Measurements from ENCODE around the gene SLC12A9.
A peak's percentile ranks its signal among the peaks of the same experiment; 100 is the strongest.

The SLC12A9 gene

GRCh38 chr7:100822236-100823139 lies 30.0 kb upstream of the SLC12A9 start:
- no peaks in the 10 kb centered on the region for H3K9me3 Mint-ChIP-seq (ENCODE audit: low read depth)
- no peaks in the 10 kb centered on the region for H3K36me3 Mint-ChIP-seq
- peaks cover 13% of the 10 kb centered on the region for H3K27me3 Mint-ChIP-seq
- H3K27ac Mint-ChIP-seq: no peak overlapping the region
- peaks cover 13% of the 10 kb centered on the region for H3K4me1 Mint-ChIP-seq (ENCODE audit: low read depth)
- no peak overlapping the region for H3K4me3 Mint-ChIP-seq

- Mint-ChIP-seq H3K9me3 (ENCODE audit: low read depth) (no peaks in the 10 kb centered on the region), H3K4me3 (no peak overlapping the region), H3K27me3 (peaks cover 17% of the 10 kb centered on the region), H3K36me3 (no peaks in the 10 kb centered on the region), H3K4me1 (ENCODE audit: low read depth) (peaks cover 17% of the 10 kb centered on the region), H3K27ac (no peak overlapping the region)
These were observed 29.4 kb upstream of the SLC12A9 start for GRCh38 chr7:100823140-100823525.

- Mint-ChIP-seq H3K4me3 (no peak overlapping the region), H3K4me1 (ENCODE audit: low read depth) (peaks cover 18% of the 10 kb centered on the region), H3K27me3 (peaks cover 18% of the 10 kb centered on the region), H3K9me3 (ENCODE audit: low read depth) (no peaks in the 10 kb centered on the region), H3K36me3 (no peaks in the 10 kb centered on the region), H3K27ac (no peak overlapping the region)
These were observed 29.0 kb upstream of the SLC12A9 start for GRCh38 chr7:100823534-100823933.

- Mint-ChIP-seq H3K9me3 (ENCODE audit: low read depth) (no peaks in the 10 kb centered on the region), H3K4me1 (ENCODE audit: low read depth) (peaks cover 21% of the 10 kb centered on the region), H3K27me3 (peaks cover 18% of the 10 kb centered on the region), H3K36me3 (no peaks in the 10 kb centered on the region), H3K27ac (no peak overlapping the region), H3K4me3 (no peak overlapping the region)
These were observed 27.9 kb upstream of the SLC12A9 start for GRCh38 chr7:100824499-100825214.

GRCh38 chr7:100825215-100825671 lies 27.3 kb upstream of the SLC12A9 start:
- H3K27ac Mint-ChIP-seq: no peak overlapping the region
- peaks cover 21% of the 10 kb centered on the region for H3K4me1 Mint-ChIP-seq (ENCODE audit: low read depth)
- peaks cover 18% of the 10 kb centered on the region for H3K27me3 Mint-ChIP-seq
- no peak overlapping the region for H3K4me3 Mint-ChIP-seq
- H3K36me3 Mint-ChIP-seq: no peaks in the 10 kb centered on the region
- H3K9me3 Mint-ChIP-seq (ENCODE audit: low read depth): no peaks in the 10 kb centered on the region

GRCh38 chr7:100825751-100826513 lies 26.6 kb upstream of the SLC12A9 start:
- H3K4me1 Mint-ChIP-seq (ENCODE audit: low read depth): peaks cover 21% of the 10 kb centered on the region
- no peaks in the 10 kb centered on the region for H3K36me3 Mint-ChIP-seq
- H3K27me3 Mint-ChIP-seq: peaks cover 18% of the 10 kb centered on the region
- H3K27ac Mint-ChIP-seq: no peak overlapping the region
- peak overlapping the region; percentile 85 for H3K4me3 Mint-ChIP-seq
- H3K9me3 Mint-ChIP-seq (ENCODE audit: low read depth): no peaks in the 10 kb centered on the region

- Mint-ChIP-seq H3K9me3 (ENCODE audit: low read depth) (no peaks in the 10 kb centered on the region), H3K27me3 (peaks cover 18% of the 10 kb centered on the region), H3K27ac (no peak overlapping the region)
These were observed 25.8 kb upstream of the SLC12A9 start for GRCh38 chr7:100826514-100827329.

GRCh38 chr7:100827330-100828226 lies 24.9 kb upstream of the SLC12A9 start, which contains the start of gene EPHB4:
TSS of gene EPHB4 (minus strand) at chr7:100827523. CDS start at chr7:100827030, 493 bp downstream.
- Mint-ChIP-seq H3K27ac (no peak within 1 kb of the TSS), H3K4me3 (peak within 1 kb of the TSS; percentile 85)

More at GRCh38 chr7:100826514-100827329, 25.8 kb upstream of the SLC12A9 start:
- Mint-ChIP-seq H3K4me3 (peak overlapping the region; percentile 85), H3K4me1 (ENCODE audit: low read depth) (peaks cover 21% of the 10 kb centered on the region), H3K36me3 (peaks cover 2% of the 10 kb centered on the region)

GRCh38 chr7:100829150-100829716 lies 23.3 kb upstream of the SLC12A9 start:
- peak overlapping the region; percentile 53 for H3K4me3 Mint-ChIP-seq
- H3K27me3 Mint-ChIP-seq: peaks cover 18% of the 10 kb centered on the region
- peaks cover 21% of the 10 kb centered on the region for H3K4me1 Mint-ChIP-seq (ENCODE audit: low read depth)
- H3K9me3 Mint-ChIP-seq (ENCODE audit: low read depth): no peaks in the 10 kb centered on the region
- H3K36me3 Mint-ChIP-seq: peaks cover 2% of the 10 kb centered on the region
- no peak overlapping the region for H3K27ac Mint-ChIP-seq

More at GRCh38 chr7:100827330-100828226, 24.9 kb upstream of the SLC12A9 start, which contains the start of gene EPHB4:
- Mint-ChIP-seq H3K9me3 (ENCODE audit: low read depth) (no peaks in the 10 kb centered on the region), H3K36me3 (peaks cover 2% of the 10 kb centered on the region), H3K27me3 (peaks cover 18% of the 10 kb centered on the region), H3K4me1 (ENCODE audit: low read depth) (peaks cover 21% of the 10 kb centered on the region)

GRCh38 chr7:100830396-100830795 lies 22.1 kb upstream of the SLC12A9 start:
- H3K4me3 Mint-ChIP-seq: no peak overlapping the region
- no peak overlapping the region for H3K27ac Mint-ChIP-seq
- peaks cover 20% of the 10 kb centered on the region for H3K4me1 Mint-ChIP-seq (ENCODE audit: low read depth)
- H3K36me3 Mint-ChIP-seq: peaks cover 2% of the 10 kb centered on the region
- peaks cover 17% of the 10 kb centered on the region for H3K27me3 Mint-ChIP-seq
- H3K9me3 Mint-ChIP-seq (ENCODE audit: low read depth): no peaks in the 10 kb centered on the region

- Mint-ChIP-seq H3K9me3 (ENCODE audit: low read depth) (no peaks in the 10 kb centered on the region), H3K4me3 (no peak overlapping the region), H3K27ac (no peak overlapping the region), H3K36me3 (peaks cover 2% of the 10 kb centered on the region), H3K4me1 (ENCODE audit: low read depth) (peaks cover 13% of the 10 kb centered on the region), H3K27me3 (peaks cover 5% of the 10 kb centered on the region)
These were observed 20.3 kb upstream of the SLC12A9 start for GRCh38 chr7:100832281-100832633.

- Mint-ChIP-seq H3K27ac (no peak overlapping the region), H3K4me3 (peak overlapping the region; percentile 42), H3K4me1 (ENCODE audit: low read depth) (peaks cover 9% of the 10 kb centered on the region), H3K36me3 (peaks cover 2% of the 10 kb centered on the region), H3K27me3 (no peaks in the 10 kb centered on the region), H3K9me3 (ENCODE audit: low read depth) (no peaks in the 10 kb centered on the region)
These were observed 16.4 kb upstream of the SLC12A9 start for GRCh38 chr7:100835903-100836811.

Data from activated naive CD8-positive, alpha-beta T cell (primary cell).